Right atrium auricular region (tissue), 2 donors: ENCODE measurements around the gene DOCK1. TPM values are rescaled to one million over a fixed set of nuclear protein-coding genes. Genes with fewer than 3 reads are reported as not detected.

ENCODE experiments used
- DNase-seq: peaks from one replicate; pipeline ENCODE4 v3.0.0-alpha.2; 2019; ENCODE audit warnings: low spot score
- H3K27ac ChIP-seq, 2 donors: fragments of 200-600 bp; sonication (generic); 1 replicate in 1 of 2; 2 replicates in 1 of 2; pipeline ENCODE4 v1.5.1; 2016 to 2019
- H3K27me3 ChIP-seq, 2 donors: fragments of 200-600 bp; sonication (generic); one replicate each; pipeline versions ENCODE4 v1.5.1 to v1.6.0; 2017 to 2019
- H3K36me3 ChIP-seq: fragments of 200-600 bp; sonication (generic); one replicate; pipeline ENCODE4 v1.5.1; 2016
- H3K4me1 ChIP-seq, 2 donors: fragments of 200-600 bp; sonication (generic); one replicate each; pipeline versions ENCODE4 v1.5.1 to v1.6.0; 2017 to 2019
- H3K4me3 ChIP-seq, 2 donors: fragments of 200-600 bp; sonication (generic); 1 replicate in 1 of 2; 2 replicates in 1 of 2; pipeline ENCODE4 v1.5.1; 2017 to 2019; ENCODE audit warnings: mild to moderate bottlenecking in 1 of 2, moderate library complexity in 1 of 2
- H3K9me3 ChIP-seq, 2 donors: fragments of 200-600 bp; sonication (generic); one replicate each; pipeline ENCODE4 v1.5.1; 2019
- CTCF ChIP-seq, 2 donors: fragments of 200-600 bp; sonication (generic); IDR thresholded peaks; one replicate each; pipeline ENCODE4 v1.5.1; 2019; ENCODE audit warnings: antibody characterized with exemption in 2 of 2
- total RNA-seq, 2 donors: library from RNA; depleted of rRNA; stranded (reverse); fragments of >200 nt; gene quantifications; one replicate each; pipeline ENCODE4 v1.1.0, GENCODE V29; 2016

The DOCK1 gene
- total RNA-seq, 2 donors from 2014 or later = 13.0 to 16.8 TPM

GRCh38 chr10:126959906-126960685 lies 54.9 kb downstream of the DOCK1 start:
- no peak for TF ChIP-seq CTCF (IDR thresholded peaks at IDR 0.05)

GRCh38 chr10:126963354-126963753 lies 58.1 kb downstream of the DOCK1 start:
- TF ChIP-seq CTCF (IDR thresholded peaks at IDR 0.05) = no peak
- H3K4me1 ChIP-seq = peaks cover 0 to 8% of the 10 kb centered on the region in 2 donors

More at GRCh38 chr10:126959906-126960685, 54.9 kb downstream of the DOCK1 start:
- Histone ChIP-seq H3K4me1 (peaks cover 0 to 8% of the 10 kb centered on the region in 2 donors), H3K9me3 (no peaks in the 10 kb centered on the region), H3K27me3 (no peaks in the 10 kb centered on the region), H3K36me3 (no peaks in the 10 kb centered on the region), H3K27ac (no peak overlapping the region), H3K4me3 (no peak overlapping the region)
- no peak for DNase-seq

GRCh38 chr10:126964190-126964589 lies 59.0 kb downstream of the DOCK1 start:
- no peaks in the 10 kb centered on the region for H3K36me3 ChIP-seq
- no peak for TF ChIP-seq CTCF (IDR thresholded peaks at IDR 0.05)
- no peak overlapping the region for H3K27ac ChIP-seq
- no peak overlapping the region for H3K4me3 ChIP-seq
- H3K4me1 ChIP-seq = peaks cover 0 to 8% of the 10 kb centered on the region in 2 donors
- no peaks in the 10 kb centered on the region for H3K27me3 ChIP-seq
- no peak for DNase-seq
- no peaks in the 10 kb centered on the region for H3K9me3 ChIP-seq

More at GRCh38 chr10:126963354-126963753, 58.1 kb downstream of the DOCK1 start:
- Histone ChIP-seq H3K9me3 (no peaks in the 10 kb centered on the region), H3K27me3 (no peaks in the 10 kb centered on the region), H3K4me3 (no peak overlapping the region), H3K36me3 (no peaks in the 10 kb centered on the region), H3K27ac (no peak overlapping the region)
- DNase-seq = no peak

GRCh38 chr10:126966938-126967337 lies 61.7 kb downstream of the DOCK1 start:
- Histone ChIP-seq H3K27ac (no peak overlapping the region), H3K36me3 (no peaks in the 10 kb centered on the region), H3K4me3 (no peak overlapping the region), H3K9me3 (no peaks in the 10 kb centered on the region), H3K4me1 (peaks cover 0 to 8% of the 10 kb centered on the region in 2 donors), H3K27me3 (no peaks in the 10 kb centered on the region)
- DNase-seq = no peak
- no peak for TF ChIP-seq CTCF (IDR thresholded peaks at IDR 0.05)

GRCh38 chr10:126969310-126969709 lies 64.1 kb downstream of the DOCK1 start:
- peaks cover 0 to 12% of the 10 kb centered on the region in 2 donors for H3K4me1 ChIP-seq
- H3K9me3 ChIP-seq = no peaks in the 10 kb centered on the region
- H3K27me3 ChIP-seq = no peaks in the 10 kb centered on the region
- TF ChIP-seq CTCF (IDR thresholded peaks at IDR 0.05) = no peak
- peak; percentile 55 for DNase-seq
- H3K27ac ChIP-seq = no peak overlapping the region
- no peaks in the 10 kb centered on the region for H3K36me3 ChIP-seq
- H3K4me3 ChIP-seq = no peak overlapping the region
